Heart left ventricle (tissue), 13 donors: ENCODE measurements around the gene LMAN1.

Experiments
- CTCF ChIP-seq, 12 donors: fragments of 200-600 bp; sonication (generic) in 4 of 12; IDR thresholded peaks; one replicate each; pipeline versions ENCODE4 v1.5.0 to v1.8.0; 2018 to 2022; ENCODE audit warnings: antibody characterized with exemption in 12 of 12, mild to moderate bottlenecking in 5 of 12
- POLR2A ChIP-seq, 2 donors: fragments of 450-650 bp; IDR thresholded peaks; one replicate each; pipeline ENCODE4 v1.6.1; 2017; ENCODE audit warnings: antibody characterized with exemption in 2 of 2, mild to moderate bottlenecking in 2 of 2, moderate library complexity in 2 of 2
- donor health status: ischemic (EF 13 %, LVEDD 7.1; RV severe dilation, severe dysfunction).
- donor health status: DM: no; HTN: yes; CAD: no.
- donor health status: DM: no; HTN: no; CAD: no.
- donor health status: ischemic (EF 25% LVEDD 6.9; RV normal size, moderate dysfunction).
- donor health status: ischemic (EF 25% LVEDD 5.7; RV mildly dilated, moderate dysfunction).
- donor health status: ischemic (EF 35%, LVEDD 5.7; RV mildly dilated, moderate dysfunction).
- donor health status: nonischemic (EF 11% LVEDD 7.7; RV severe dilation, severe dysfunction).
- donor health status: DM: yes; HTN: yes; CAD: no.
- donor health status: PGD.
- donor health status: ischemic (EF 29% LVEDD 5.4; RV normal size, mild dysfunction).
- donor health status: nonischemic (EF 23%, LVEDD 6.1; RV moderate dilation, normal function).

- no peak for TF ChIP-seq CTCF (IDR thresholded peaks at IDR 0.05)
- no peak for TF ChIP-seq POLR2A (IDR thresholded peaks at IDR 0.05)
Measured at GRCh38 chr18:59323931-59324622, 35.0 kb downstream of the LMAN1 start.
